Hepatocyte (in vitro differentiated cells): ENCODE measurements around the gene SLC1A3. TPM values are rescaled to one million over a fixed set of nuclear protein-coding genes. Genes with fewer than 3 reads are reported as not detected.

Experiments used
- DNase-seq: peaks from one replicate; pipeline ENCODE4 v3.0.0-alpha.2; 2016; ENCODE audit warnings: low spot score
- H2AFZ ChIP-seq: fragments of 200-600 bp; sonication (generic); 2 replicates; pipeline ENCODE4 v1.6.0; 2016; ENCODE audit warnings: antibody characterized with exemption, mild to moderate bottlenecking
- H3K27ac ChIP-seq: fragments of 200-600 bp; sonication (generic); 2 replicates; pipeline ENCODE4 v1.5.1; 2016; ENCODE audit warnings: mild to moderate bottlenecking
- H3K27me3 ChIP-seq: fragments of 200-600 bp; sonication (generic); 2 replicates; pipeline ENCODE4 v1.6.1; 2016
- H3K36me3 ChIP-seq: fragments of 200-600 bp; sonication (generic); replicated peaks from 2 replicates; pipeline ENCODE4 v1.5.1; 2016; ENCODE audit warnings: low read depth; ENCODE audit not compliant: insufficient read depth
- H3K4me1 ChIP-seq: fragments of 200-600 bp; sonication (generic); 2 replicates; pipeline ENCODE4 v1.5.1; 2016; ENCODE audit warnings: mild to moderate bottlenecking, moderate library complexity; ENCODE audit not compliant: insufficient read depth
- H3K4me2 ChIP-seq: fragments of 200-600 bp; sonication (generic); 2 replicates; pipeline ENCODE4 v1.6.0; 2016
- H3K4me3 ChIP-seq: fragments of 200-600 bp; sonication (generic); 2 replicates; pipeline ENCODE4 v1.5.1; 2016; ENCODE audit warnings: mild to moderate bottlenecking
- H3K79me2 ChIP-seq: fragments of 200-600 bp; sonication (generic); 2 replicates; pipeline ENCODE4 v1.6.0; 2017; ENCODE audit warnings: mild to moderate bottlenecking
- H3K9me2 ChIP-seq: fragments of 200-600 bp; sonication (generic); replicated peaks from 2 replicates; pipeline ENCODE4 v1.6.0; 2017; ENCODE audit warnings: mild to moderate bottlenecking; ENCODE audit not compliant: insufficient read depth
- H3K9me3 ChIP-seq: fragments of 200-600 bp; sonication (generic); 2 replicates; pipeline ENCODE4 v1.5.1; 2016; ENCODE audit warnings: low read depth, mild to moderate bottlenecking
- H4K20me1 ChIP-seq: fragments of 200-600 bp; sonication (generic); 2 replicates; pipeline ENCODE4 v1.6.0; 2016; ENCODE audit warnings: mild to moderate bottlenecking; ENCODE audit not compliant: insufficient read depth, poor library complexity, severe bottlenecking
- EZH2 ChIP-seq: fragments of 200-600 bp; sonication (generic); IDR thresholded peaks from 2 replicates; pipeline ENCODE4 v1.6.1; 2016; ENCODE audit warnings: antibody characterized with exemption, mild to moderate bottlenecking, borderline replicate concordance
- EZH2phosphoT487 ChIP-seq: fragments of 200-600 bp; sonication (generic); IDR thresholded peaks from one replicate; pipeline ENCODE4 v1.6.1; 2018; ENCODE audit warnings: antibody characterized with exemption, mild to moderate bottlenecking, low read depth, moderate library complexity; ENCODE audit not compliant: unreplicated experiment, severe bottlenecking
- WGBS: methylation state at CpG from one replicate; pipeline ENCODE4 v1.1.6; 2016; ENCODE audit warnings: low lambda C conversion rate; ENCODE audit errors: missing lambda C conversion rate; 5-methylcytosine and 5-hydroxymethylcytosine counted together
- polyA plus RNA-seq: library from polyadenylated mRNA; unstranded; fragments of >200 nt; fragmentation: Nextera tagmentation; extraction: Ambion mirVana; gene quantifications from 2 replicates; pipeline ENCODE4 v1.2.1, GENCODE V29; 2016
- total RNA-seq: library from RNA; depleted of rRNA; stranded (reverse); fragments of >200 nt; gene quantifications from 2 replicates; pipeline ENCODE4 v1.2.3, GENCODE V29; 2014
- TF ChIP-seq, protein P1 (sequence below): fragments of 200-600 bp; sonication (generic); IDR thresholded peaks from 2 replicates; pipeline ENCODE4 v1.5.1; 2016; ENCODE audit warnings: antibody characterized with exemption, mild to moderate bottlenecking; ENCODE audit not compliant: poor library complexity

Gene SLC1A3
- total and polyA plus RNA-seq, 2 experiments from 2014 or later, result 32.3 to 42.3 TPM

DNA sequence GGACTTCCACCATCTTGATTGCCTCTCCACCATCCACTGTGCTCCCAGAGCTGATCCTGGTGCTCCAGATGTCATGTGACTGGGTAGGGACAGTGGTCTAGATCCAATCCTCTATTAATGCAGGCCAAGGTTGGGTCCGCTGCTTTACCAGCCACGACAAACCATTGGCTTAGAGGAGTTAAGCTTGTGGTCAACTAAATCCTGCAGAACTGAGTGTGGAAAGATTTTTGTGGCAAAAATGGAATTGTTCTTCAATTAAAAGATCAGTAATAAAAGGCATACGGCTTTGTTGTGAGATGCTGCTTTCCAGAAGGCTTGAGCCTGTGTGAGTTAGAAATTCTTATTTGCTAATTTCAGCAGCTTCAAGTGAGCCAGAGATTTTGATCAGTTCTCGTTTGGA is 30.7 kb downstream of the SLC1A3 start:
- Histone ChIP-seq H2AFZ (no peak overlapping the region), H3K4me2 (no peak overlapping the region), H3K27me3 (no peaks in the 10 kb centered on the region), H4K20me1 (no peaks in the 10 kb centered on the region), H3K36me3 (no peaks in the 10 kb centered on the region), H3K79me2 (no peaks in the 10 kb centered on the region), H3K9me3 (no peaks in the 10 kb centered on the region), H3K4me1 (peaks cover 18% of the 10 kb centered on the region), H3K9me2 (no peaks in the 10 kb centered on the region), H3K4me3 (no peak overlapping the region), H3K27ac (peak overlapping the region; percentile 80)
- no peak for DNase-seq
- 78% methylated on average over 4 of the region's 4 CpGs for WGBS
- TF ChIP-seq, protein P1, sequence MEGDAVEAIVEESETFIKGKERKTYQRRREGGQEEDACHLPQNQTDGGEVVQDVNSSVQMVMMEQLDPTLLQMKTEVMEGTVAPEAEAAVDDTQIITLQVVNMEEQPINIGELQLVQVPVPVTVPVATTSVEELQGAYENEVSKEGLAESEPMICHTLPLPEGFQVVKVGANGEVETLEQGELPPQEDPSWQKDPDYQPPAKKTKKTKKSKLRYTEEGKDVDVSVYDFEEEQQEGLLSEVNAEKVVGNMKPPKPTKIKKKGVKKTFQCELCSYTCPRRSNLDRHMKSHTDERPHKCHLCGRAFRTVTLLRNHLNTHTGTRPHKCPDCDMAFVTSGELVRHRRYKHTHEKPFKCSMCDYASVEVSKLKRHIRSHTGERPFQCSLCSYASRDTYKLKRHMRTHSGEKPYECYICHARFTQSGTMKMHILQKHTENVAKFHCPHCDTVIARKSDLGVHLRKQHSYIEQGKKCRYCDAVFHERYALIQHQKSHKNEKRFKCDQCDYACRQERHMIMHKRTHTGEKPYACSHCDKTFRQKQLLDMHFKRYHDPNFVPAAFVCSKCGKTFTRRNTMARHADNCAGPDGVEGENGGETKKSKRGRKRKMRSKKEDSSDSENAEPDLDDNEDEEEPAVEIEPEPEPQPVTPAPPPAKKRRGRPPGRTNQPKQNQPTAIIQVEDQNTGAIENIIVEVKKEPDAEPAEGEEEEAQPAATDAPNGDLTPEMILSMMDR, result no peak
- TF ChIP-seq EZH2phosphoT487, result no peak
- TF ChIP-seq EZH2, result no peak

DNA sequence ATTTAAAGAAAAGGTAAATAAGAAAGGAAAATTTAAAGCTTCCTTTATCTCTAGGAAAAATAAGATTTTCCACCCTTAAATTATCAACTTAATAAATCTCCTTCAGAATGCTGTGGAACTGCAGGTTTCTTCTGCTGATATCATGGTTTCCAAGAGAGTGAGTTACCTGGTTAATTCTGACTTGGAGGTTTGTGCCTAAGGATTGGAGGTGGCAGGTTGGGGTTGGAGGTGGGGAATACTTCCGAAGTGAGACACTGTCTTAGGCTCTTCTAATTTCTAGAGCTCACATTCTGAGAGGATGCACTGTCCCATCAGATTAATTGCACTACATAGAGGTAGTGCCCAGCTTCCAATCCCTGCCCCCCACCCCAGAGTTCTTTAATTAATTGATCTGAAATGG is 31.1 kb downstream of the SLC1A3 start:
- Histone ChIP-seq H3K9me3 (no peaks in the 10 kb centered on the region), H3K79me2 (no peaks in the 10 kb centered on the region), H3K27me3 (no peaks in the 10 kb centered on the region), H4K20me1 (no peaks in the 10 kb centered on the region), H3K4me2 (no peak overlapping the region), H3K27ac (peak overlapping the region; percentile 80), H3K4me1 (peaks cover 18% of the 10 kb centered on the region), H3K4me3 (no peak overlapping the region), H3K9me2 (no peaks in the 10 kb centered on the region), H3K36me3 (no peaks in the 10 kb centered on the region), H2AFZ (no peak overlapping the region)
- TF ChIP-seq, protein P1, result no peak
- no peak for TF ChIP-seq EZH2
- TF ChIP-seq EZH2phosphoT487, result no peak
- WGBS, result 100% methylated on average over 1 of the region's 1 CpG
- no peak for DNase-seq

DNA sequence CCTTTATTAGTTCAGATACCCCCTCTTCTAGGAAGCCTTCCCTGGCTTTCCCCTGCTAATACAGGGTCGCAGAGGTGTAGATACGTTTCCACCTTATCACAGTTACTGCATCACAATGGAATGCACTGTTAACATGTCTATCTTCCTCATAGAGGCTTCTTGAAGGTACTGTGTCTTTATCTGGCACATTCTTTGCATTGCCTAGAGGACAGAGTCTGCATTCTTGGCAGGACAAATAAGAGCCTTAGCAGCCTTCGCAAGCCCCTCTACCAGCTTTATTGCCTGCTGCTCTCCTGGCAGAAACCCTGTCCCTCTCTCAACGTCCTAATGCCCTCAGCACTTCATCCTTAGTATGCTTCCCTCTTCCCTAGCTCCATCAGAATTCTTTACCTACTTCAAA is 31.6 kb downstream of the SLC1A3 start:
- Histone ChIP-seq H3K9me3 (no peaks in the 10 kb centered on the region), H3K27me3 (no peaks in the 10 kb centered on the region), H3K79me2 (no peaks in the 10 kb centered on the region), H4K20me1 (no peaks in the 10 kb centered on the region), H2AFZ (no peak overlapping the region), H3K4me3 (no peak overlapping the region), H3K36me3 (no peaks in the 10 kb centered on the region), H3K27ac (peak overlapping the region; percentile 80), H3K4me2 (peak overlapping the region; percentile 67), H3K9me2 (no peaks in the 10 kb centered on the region), H3K4me1 (peaks cover 18% of the 10 kb centered on the region)
- WGBS, result 23% methylated on average over 4 of the region's 4 CpGs
- no peak for TF ChIP-seq EZH2phosphoT487
- no peak for DNase-seq

DNA sequence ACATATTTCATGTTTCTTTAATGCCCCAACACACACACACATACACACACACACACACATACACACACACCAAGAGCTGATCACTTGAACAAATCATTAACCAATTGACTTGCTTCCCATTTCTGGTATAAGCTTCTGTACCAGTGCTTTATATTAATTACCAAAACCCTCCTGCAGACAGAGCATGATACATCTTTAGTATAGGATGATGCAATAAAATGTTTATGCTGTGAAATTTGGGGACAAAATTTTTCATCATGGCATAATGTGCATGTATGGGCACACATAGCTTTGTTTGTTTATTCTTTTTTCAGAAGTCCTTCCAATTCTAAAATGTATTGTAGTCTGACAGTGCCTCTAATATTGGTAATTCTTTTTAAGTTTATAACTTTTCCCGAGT is 34.5 kb downstream of the SLC1A3 start:
- WGBS, result 58% methylated on average over 1 of the region's 1 CpG
- H3K4me1 ChIP-seq, result peaks cover 25% of the 10 kb centered on the region
- no peak overlapping the region for H3K4me2 ChIP-seq
- no peak overlapping the region for H2AFZ ChIP-seq
- H3K9me3 ChIP-seq, result no peaks in the 10 kb centered on the region
- no peak for DNase-seq
- H3K27me3 ChIP-seq, result no peaks in the 10 kb centered on the region
- H3K9me2 ChIP-seq, result no peaks in the 10 kb centered on the region
- H4K20me1 ChIP-seq, result no peaks in the 10 kb centered on the region
- TF ChIP-seq EZH2, result no peak
- no peak for TF ChIP-seq EZH2phosphoT487
- TF ChIP-seq, protein P1, result no peak
- no peak overlapping the region for H3K4me3 ChIP-seq
- no peak overlapping the region for H3K27ac ChIP-seq
- no peaks in the 10 kb centered on the region for H3K79me2 ChIP-seq
- H3K36me3 ChIP-seq, result no peaks in the 10 kb centered on the region
